Activated T-helper 1 cell treated with anti-CD3 and anti-CD28 coated beads, Interleukin-12 subunit alpha, Interleukin-12 subunit beta, Interleukin-2, Interleukin-4 antibody, amounts not matched to agents 30 ng/mL and 10 ng/mL and 1 ng/mL, durations not matched to agents 14 hours and 24 hours and 36 hours (primary cell): ENCODE results near the gene SYNGR4. TPM values are rescaled to one million over a fixed set of nuclear protein-coding genes. Genes with fewer than 3 reads are reported as not detected.

Source experiments
- DNase-seq: peaks from one replicate; pipeline ENCODE4 v3.0.0; 2021; ENCODE audit warnings: low spot score
- H3K27ac Mint-ChIP-seq: one replicate; pipeline ENCODE4 v1.8.0; 2021; ENCODE audit warnings: mild to moderate bottlenecking, mixed read lengths
- H3K27me3 Mint-ChIP-seq: one replicate; pipeline ENCODE4 v1.8.0; 2022; ENCODE audit warnings: mild to moderate bottlenecking, moderate library complexity, mixed read lengths; ENCODE audit not compliant: insufficient read depth
- H3K36me3 Mint-ChIP-seq: one replicate; pipeline ENCODE4 v1.8.0; 2021; ENCODE audit warnings: low read depth, mixed read lengths
- H3K4me1 Mint-ChIP-seq: one replicate; pipeline ENCODE4 v1.8.0; 2021; ENCODE audit warnings: low read depth, mixed read lengths
- H3K4me3 Mint-ChIP-seq: one replicate; pipeline ENCODE4 v1.8.0; 2021; ENCODE audit warnings: mild to moderate bottlenecking, moderate library complexity, mixed read lengths
- H3K9me3 Mint-ChIP-seq: one replicate; pipeline ENCODE4 v1.8.0; 2021; ENCODE audit warnings: mixed read lengths
- intact Hi-C: fragments of 100-400 bp; cut with micrococcal nuclease; formaldehyde crosslinking; loops from one replicate; pipeline ENCODE4 v1.15.1; 2024
- total RNA-seq: library from RNA; stranded (reverse); gene quantifications from 2 replicates; pipeline ENCODE4 v1.2.3, GENCODE V29; 2022

The SYNGR4 gene
- total RNA-seq, 1 donor from 2014 or later, result not detected

DNA sequence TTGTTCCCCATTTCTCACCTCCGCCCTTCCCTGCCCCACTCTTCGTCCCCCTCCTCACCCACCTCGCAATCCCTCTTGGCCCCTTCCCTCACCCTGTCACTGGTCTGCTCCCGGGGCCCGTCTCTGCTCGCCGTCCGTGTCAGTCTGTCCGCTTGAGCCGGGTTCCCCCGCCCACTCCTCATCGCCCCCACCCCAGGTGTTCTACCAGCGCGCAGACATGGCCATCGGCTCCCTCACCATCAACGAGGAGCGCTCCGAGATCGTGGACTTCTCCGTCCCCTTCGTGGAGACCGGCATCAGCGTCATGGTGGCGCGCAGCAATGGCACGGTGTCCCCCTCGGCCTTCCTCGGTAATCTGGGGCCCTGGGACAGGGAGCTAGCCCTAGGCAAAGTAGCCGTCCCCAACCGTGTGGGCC is 51.6 kb downstream of the SYNGR4 start:
- H3K4me3 Mint-ChIP-seq, result peak overlapping the region; percentile 37
- intact Hi-C loops, result loop anchor here (1.0 to 10.0 kb wide), 6 partner anchors 17 to 329 kb away; partner anchors contain the start of genes GRWD1, IZUMO1, RASIP1 and TMEM143

GRCh38 chr19:48417421-48417820 is 53.3 kb downstream of the SYNGR4 start:
- Mint-ChIP-seq H3K4me3 (no peak overlapping the region), H3K9me3 (no peaks in the 10 kb centered on the region)

More for the DNA sequence above, 51.6 kb downstream of the SYNGR4 start:
- Mint-ChIP-seq H3K4me1 (peaks cover 26% of the 10 kb centered on the region), H3K9me3 (no peaks in the 10 kb centered on the region), H3K36me3 (no peaks in the 10 kb centered on the region), H3K27ac (no peak overlapping the region), H3K27me3 (peaks cover 24% of the 10 kb centered on the region)
- DNase-seq, result no peak

DNA sequence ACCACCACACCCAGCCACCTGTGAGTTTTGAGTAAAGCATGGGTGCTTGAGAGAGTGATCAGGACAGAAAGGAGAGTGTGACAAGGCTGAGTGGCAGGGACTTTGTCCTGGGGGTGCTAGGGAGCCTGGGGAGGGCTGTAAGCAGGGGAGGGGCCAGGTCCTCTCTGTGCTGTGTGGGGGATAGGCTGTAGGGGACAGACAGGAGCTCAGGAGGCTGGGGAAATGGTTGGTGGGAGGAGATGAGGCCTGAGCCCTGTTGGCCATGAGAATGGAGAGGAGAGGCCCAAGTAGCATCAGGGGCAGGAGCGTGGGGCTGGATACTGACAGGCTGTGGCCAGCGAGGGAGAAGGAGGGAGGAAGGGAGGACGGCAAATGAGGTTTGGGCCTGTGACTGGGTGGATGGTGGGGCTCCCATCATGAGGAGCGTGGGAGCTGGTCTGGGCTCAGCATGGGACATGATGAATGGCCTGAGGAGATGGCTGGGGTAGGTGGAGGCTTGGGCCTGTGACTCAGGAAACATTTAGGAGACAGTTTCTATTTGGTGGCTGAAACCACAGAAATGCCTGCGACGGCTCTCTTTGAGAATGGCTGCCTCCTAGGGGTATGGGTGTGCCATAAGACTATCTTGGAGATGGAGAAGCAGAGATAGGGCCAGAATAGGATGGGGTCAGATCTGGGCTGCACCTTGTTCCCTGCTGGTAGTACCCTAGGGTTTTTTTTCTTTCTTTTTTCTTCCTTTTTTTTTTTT is 54.3 kb downstream of the SYNGR4 start:
- Mint-ChIP-seq H3K27ac (peak overlapping the region; percentile 65), H3K27me3 (peaks cover 24% of the 10 kb centered on the region), H3K4me3 (peak overlapping the region; percentile 75), H3K4me1 (peaks cover 26% of the 10 kb centered on the region), H3K36me3 (no peaks in the 10 kb centered on the region), H3K9me3 (no peaks in the 10 kb centered on the region)
- DNase-seq, result no peak
- intact Hi-C loops, result loop anchor here (1.0 to 10.0 kb wide), 4 partner anchors 27 to 326 kb away; partner anchors contain the start of genes CYTH2, GRWD1, IZUMO1 and RASIP1

More at GRCh38 chr19:48417421-48417820, 53.3 kb downstream of the SYNGR4 start:
- no peak overlapping the region for H3K27ac Mint-ChIP-seq
- peaks cover 26% of the 10 kb centered on the region for H3K4me1 Mint-ChIP-seq
- intact Hi-C loops, result loop anchor here (10.0 kb wide), 1 partner anchor 327 kb away; the partner anchor contains the start of genes IZUMO1 and RASIP1
- no peaks in the 10 kb centered on the region for H3K36me3 Mint-ChIP-seq
- DNase-seq, result no peak
- H3K27me3 Mint-ChIP-seq, result peaks cover 24% of the 10 kb centered on the region

DNA sequence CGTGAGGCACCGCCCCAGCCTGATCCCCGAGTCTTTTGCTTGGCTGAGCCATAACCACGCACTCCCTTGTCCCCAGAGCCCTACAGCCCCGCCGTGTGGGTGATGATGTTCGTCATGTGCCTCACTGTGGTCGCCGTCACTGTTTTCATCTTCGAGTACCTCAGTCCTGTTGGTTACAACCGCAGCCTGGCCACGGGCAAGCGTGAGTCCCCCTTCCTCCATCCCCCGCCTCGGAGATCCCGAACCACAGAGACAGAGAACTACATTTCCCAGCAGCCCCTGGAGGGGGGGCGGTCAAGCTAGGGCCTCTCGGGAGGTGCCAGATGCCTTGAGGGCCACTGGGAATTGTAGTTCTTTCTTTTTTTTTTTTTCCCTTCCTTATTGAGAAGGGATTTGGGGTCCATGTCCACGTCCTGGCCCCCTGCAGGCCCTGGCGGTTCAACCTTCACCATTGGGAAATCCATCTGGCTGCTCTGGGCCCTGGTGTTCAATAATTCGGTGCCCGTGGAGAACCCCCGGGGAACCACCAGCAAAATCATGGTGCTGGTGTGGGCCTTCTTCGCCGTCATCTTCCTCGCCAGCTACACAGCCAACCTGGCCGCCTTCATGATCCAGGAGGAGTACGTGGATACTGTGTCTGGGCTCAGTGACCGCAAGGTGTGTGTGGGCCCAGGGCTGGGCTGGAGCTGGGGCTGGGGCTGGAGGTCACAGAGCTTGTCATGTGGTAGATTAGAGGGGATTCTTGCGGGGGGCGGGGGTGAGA is 55.2 kb downstream of the SYNGR4 start:
- Mint-ChIP-seq H3K4me3 (peak overlapping the region; percentile 75), H3K36me3 (no peaks in the 10 kb centered on the region), H3K9me3 (no peaks in the 10 kb centered on the region), H3K4me1 (peaks cover 26% of the 10 kb centered on the region), H3K27me3 (peaks cover 18% of the 10 kb centered on the region), H3K27ac (peak overlapping the region; percentile 65)
- DNase-seq, result peak; percentile 66
- intact Hi-C loops, result loop anchor here (1.0 to 10.0 kb wide), 4 partner anchors 26 to 325 kb away; partner anchors contain the start of genes CYTH2, GRWD1, IZUMO1 and RASIP1

DNA sequence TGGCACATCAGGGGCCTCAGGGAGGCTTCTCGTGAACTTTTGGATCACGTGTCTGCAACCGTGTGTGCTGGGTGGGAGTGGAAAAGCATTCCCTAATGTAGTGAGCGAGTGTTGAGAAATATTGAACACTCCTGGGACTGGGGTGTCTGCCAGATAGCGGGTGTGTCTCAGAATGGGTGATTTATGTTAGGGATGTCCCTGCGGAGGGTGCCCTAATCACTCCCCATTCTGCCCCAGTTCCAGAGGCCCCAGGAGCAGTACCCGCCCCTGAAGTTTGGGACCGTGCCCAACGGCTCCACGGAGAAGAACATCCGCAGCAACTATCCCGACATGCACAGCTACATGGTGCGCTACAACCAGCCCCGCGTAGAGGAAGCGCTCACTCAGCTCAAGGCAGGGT is 57.4 kb downstream of the SYNGR4 start:
- H3K4me3 Mint-ChIP-seq, result no peak overlapping the region
- H3K36me3 Mint-ChIP-seq, result no peaks in the 10 kb centered on the region
- intact Hi-C loops, result no loop called here
- H3K27ac Mint-ChIP-seq, result no peak overlapping the region
- H3K4me1 Mint-ChIP-seq, result peaks cover 22% of the 10 kb centered on the region
- no peaks in the 10 kb centered on the region for H3K9me3 Mint-ChIP-seq
- no peak for DNase-seq
- peaks cover 4% of the 10 kb centered on the region for H3K27me3 Mint-ChIP-seq

GRCh38 chr19:48424694-48425219 is 60.6 kb downstream of the SYNGR4 start:
- H3K27me3 Mint-ChIP-seq, result peaks cover 5% of the 10 kb centered on the region
- no peak overlapping the region for H3K4me3 Mint-ChIP-seq
- H3K4me1 Mint-ChIP-seq, result peaks cover 7% of the 10 kb centered on the region
- no peak overlapping the region for H3K27ac Mint-ChIP-seq
- intact Hi-C loops, result no loop called here
- DNase-seq, result no peak
- H3K36me3 Mint-ChIP-seq, result no peaks in the 10 kb centered on the region
- no peaks in the 10 kb centered on the region for H3K9me3 Mint-ChIP-seq

Other genes with a start within 250 kb of the SYNGR4 start
- 133 and 140 TPM in 2 replicates for gene LIG1, start 194.0 kb upstream of the SYNGR4 start, total RNA-seq
- gene ZSWIM9, start 193.7 kb upstream of the SYNGR4 start, total RNA-seq, result 8.4 and 9.5 TPM in 2 replicates
- 117 and 130 TPM in 2 replicates for gene CARD8, start 108.5 kb upstream of the SYNGR4 start, total RNA-seq
- gene ZNF114, start 94.3 kb upstream of the SYNGR4 start, total RNA-seq, result 0.37 and 0.41 TPM in 2 replicates
- gene EMP3, start 38.8 kb upstream of the SYNGR4 start, total RNA-seq, result 249 and 253 TPM in 2 replicates
- gene TMEM143, start 427 bp upstream of the SYNGR4 start, total RNA-seq, result 7.7 and 14.9 TPM in 2 replicates
- 70.9 and 74.2 TPM in 2 replicates for gene KDELR1, start 27.2 kb downstream of the SYNGR4 start, total RNA-seq
- 0.16 and 0.17 TPM in 2 replicates for gene GRIN2D, start 29.3 kb downstream of the SYNGR4 start, total RNA-seq
- 96.0 and 100 TPM in 2 replicates for gene GRWD1, start 81.6 kb downstream of the SYNGR4 start, total RNA-seq
- 2.2 and 2.4 TPM in 2 replicates for gene KCNJ14, start 91.2 kb downstream of the SYNGR4 start, total RNA-seq
- gene CYTH2, start 105.0 kb downstream of the SYNGR4 start, total RNA-seq, result 35.9 and 37.1 TPM in 2 replicates
- 2.0 and 3.1 TPM in 2 replicates for gene LMTK3, start 147.5 kb downstream of the SYNGR4 start, total RNA-seq
- not detected in 2 replicates for gene SULT2B1, start 187.8 kb downstream of the SYNGR4 start, total RNA-seq
- gene SPACA4, start 242.4 kb downstream of the SYNGR4 start, total RNA-seq, result not detected in 2 replicates